Measurements from ENCODE around the gene KIAA1210.

The KIAA1210 gene

GRCh38 chrX:119075270-119076025 is 52.2 kb downstream of the KIAA1210 start:
- no peak for DNase-seq (ENCODE audit: low spot score)
- TF ChIP-seq CTCF (IDR thresholded peaks at IDR 0.05; ENCODE audit: extremely low read depth, missing control alignments), result no peak

DNA sequence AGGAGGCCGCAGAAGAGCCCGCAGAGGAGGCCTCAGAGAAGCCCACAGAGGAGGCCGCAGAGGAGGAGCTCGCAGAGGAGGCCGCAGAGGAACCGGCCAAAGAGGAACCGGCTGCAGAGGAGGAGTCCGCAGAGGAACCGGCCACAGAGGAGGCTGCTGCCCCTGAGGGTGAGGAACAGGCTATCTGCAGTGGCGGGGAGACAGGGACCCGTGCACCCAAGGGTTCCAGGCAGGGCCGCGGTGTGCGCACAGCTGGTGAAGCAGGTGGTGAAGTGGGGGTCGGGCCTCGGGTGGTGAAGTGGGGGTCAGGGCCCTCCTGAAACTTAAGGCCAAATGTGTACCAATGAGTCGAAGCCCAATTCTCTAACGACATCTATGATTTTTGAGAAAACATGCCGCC is 53.7 kb downstream of the KIAA1210 start:
- TF ChIP-seq CTCF (IDR thresholded peaks at IDR 0.05; ENCODE audit: extremely low read depth, missing control alignments), result no peak
- DNase-seq (ENCODE audit: low spot score), result no peak

GRCh38 chrX:119073200-119073905 is 54.3 kb downstream of the KIAA1210 start:
- TF ChIP-seq CTCF (IDR thresholded peaks at IDR 0.05; ENCODE audit: extremely low read depth, missing control alignments), result no peak
- no peak for DNase-seq (ENCODE audit: low spot score)

- DNase-seq (ENCODE audit: low spot score), result no peak
- no peak for TF ChIP-seq CTCF (IDR thresholded peaks at IDR 0.05; ENCODE audit: extremely low read depth, missing control alignments)
Observed at GRCh38 chrX:119072744-119073143, 54.9 kb downstream of the KIAA1210 start, which contains the start of gene CT47C1. Gene CT47C1, plus strand, starts transcription at chrX:119072993. Its CDS starts 233 bp downstream, at chrX:119073226.

DNA sequence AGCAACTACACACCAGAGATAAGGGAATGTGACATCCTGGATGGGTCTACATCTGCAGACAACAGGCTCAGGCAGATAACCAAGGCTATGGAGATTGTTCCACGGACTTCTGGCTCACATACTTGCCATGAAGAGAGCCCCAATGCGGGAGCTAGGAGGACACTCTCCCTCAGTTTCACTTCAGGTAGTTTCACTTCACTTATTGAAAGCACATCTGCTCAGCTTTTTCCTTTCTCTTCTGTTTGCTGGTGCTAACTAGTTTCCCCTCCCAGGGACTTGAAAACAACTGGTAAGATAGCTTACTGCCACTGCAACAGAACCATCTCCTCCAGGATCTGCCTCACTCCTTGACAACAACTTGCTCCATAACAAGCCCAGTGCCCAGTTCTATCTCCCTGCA is 56.2 kb downstream of the KIAA1210 start:
- TF ChIP-seq CTCF (IDR thresholded peaks at IDR 0.05; ENCODE audit: extremely low read depth, missing control alignments), result no peak
- DNase-seq (ENCODE audit: low spot score), result peak; percentile 24

DNA sequence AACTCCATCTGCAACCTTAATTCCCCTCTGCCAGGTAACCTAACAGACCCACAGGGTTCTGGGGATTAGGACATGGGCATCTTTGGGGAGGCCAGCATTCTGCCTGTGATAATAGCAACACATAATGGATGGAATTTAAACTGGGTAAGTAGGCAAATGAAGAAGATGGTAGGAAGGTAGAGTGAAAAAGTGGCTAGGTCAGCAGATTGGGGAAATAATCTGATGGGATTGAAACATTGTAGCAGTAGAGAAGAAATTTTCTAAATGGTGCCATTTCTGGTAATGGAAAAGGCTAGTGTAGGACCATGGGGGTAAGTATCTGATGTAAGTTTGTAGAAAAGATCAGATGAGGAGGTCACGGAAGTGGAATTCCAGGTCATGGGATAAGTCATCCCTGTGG is 57.9 kb downstream of the KIAA1210 start:
- no peak for TF ChIP-seq CTCF (IDR thresholded peaks at IDR 0.05; ENCODE audit: extremely low read depth, missing control alignments)
- no peak for DNase-seq (ENCODE audit: low spot score)

- DNase-seq (ENCODE audit: low spot score), result no peak
- no peak for TF ChIP-seq CTCF (IDR thresholded peaks at IDR 0.05; ENCODE audit: extremely low read depth, missing control alignments)
Observed at GRCh38 chrX:119069128-119069527, 58.5 kb downstream of the KIAA1210 start.
